GM21737 (cell line): Measurements from ENCODE around the gene CCAR1.
"Not testable (repeated sequence)": the region's sequence is repeated elsewhere in the genome, so short reads cannot be mapped to it uniquely, and the experiment has no call there.

Experiments used
- ATAC-seq: cut with Tn5 transposase; IDR thresholded peaks from one replicate; pipeline ENCODE4 v1.9.1; 2021; ENCODE audit warnings: mild to moderate bottlenecking, moderate library complexity; ENCODE audit not compliant: unreplicated experiment

The CCAR1 gene, protein sequence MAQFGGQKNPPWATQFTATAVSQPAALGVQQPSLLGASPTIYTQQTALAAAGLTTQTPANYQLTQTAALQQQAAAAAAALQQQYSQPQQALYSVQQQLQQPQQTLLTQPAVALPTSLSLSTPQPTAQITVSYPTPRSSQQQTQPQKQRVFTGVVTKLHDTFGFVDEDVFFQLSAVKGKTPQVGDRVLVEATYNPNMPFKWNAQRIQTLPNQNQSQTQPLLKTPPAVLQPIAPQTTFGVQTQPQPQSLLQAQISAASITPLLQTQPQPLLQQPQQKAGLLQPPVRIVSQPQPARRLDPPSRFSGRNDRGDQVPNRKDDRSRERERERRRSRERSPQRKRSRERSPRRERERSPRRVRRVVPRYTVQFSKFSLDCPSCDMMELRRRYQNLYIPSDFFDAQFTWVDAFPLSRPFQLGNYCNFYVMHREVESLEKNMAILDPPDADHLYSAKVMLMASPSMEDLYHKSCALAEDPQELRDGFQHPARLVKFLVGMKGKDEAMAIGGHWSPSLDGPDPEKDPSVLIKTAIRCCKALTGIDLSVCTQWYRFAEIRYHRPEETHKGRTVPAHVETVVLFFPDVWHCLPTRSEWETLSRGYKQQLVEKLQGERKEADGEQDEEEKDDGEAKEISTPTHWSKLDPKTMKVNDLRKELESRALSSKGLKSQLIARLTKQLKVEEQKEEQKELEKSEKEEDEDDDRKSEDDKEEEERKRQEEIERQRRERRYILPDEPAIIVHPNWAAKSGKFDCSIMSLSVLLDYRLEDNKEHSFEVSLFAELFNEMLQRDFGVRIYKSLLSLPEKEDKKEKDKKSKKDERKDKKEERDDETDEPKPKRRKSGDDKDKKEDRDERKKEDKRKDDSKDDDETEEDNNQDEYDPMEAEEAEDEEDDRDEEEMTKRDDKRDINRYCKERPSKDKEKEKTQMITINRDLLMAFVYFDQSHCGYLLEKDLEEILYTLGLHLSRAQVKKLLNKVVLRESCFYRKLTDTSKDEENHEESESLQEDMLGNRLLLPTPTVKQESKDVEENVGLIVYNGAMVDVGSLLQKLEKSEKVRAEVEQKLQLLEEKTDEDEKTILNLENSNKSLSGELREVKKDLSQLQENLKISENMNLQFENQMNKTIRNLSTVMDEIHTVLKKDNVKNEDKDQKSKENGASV

DNA sequence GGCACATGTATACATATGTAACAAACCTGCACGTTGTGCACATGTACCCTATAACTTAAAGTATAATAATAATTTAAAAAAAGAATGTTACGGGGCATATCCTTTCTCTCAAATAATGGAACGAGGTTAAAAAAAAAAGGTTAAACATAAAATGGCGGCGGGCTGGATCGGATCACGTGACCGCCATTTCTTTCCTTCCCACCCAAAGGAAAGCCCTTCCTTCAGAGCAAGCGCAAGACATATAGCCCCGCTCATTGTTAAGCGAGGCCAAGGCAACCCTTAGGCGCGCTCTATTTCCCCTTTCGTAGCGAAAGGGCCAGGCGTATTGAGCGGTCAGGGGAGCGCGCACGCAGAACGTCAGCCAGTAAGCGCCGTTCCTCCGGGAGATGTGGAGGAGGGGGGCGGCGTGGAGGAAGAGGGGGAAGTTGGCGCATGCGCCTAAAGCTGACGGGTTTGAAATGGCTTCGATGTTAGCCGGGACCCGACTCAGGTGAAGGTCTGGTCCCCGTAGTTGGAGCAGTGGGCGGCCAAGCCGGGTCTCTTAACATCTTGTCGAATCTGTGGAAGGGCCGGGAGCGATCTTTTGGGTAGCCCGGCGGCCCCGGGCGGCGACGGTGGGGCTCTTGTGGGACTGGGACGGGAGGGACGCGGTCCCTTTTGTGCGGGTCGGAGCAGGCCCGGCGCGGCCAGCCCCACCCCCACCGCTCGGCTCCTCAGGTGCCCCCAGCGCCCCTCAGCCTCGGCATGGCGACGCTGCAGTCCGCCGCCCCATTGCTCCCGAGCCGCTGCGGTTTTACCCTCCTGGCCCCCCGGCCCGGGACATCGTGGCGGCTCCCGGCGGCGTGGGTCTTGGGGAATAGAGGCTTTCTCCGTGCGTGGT lies at the start of gene CCAR1:
Gene CCAR1, plus strand, starts transcription at position 447 of the 880 bp plus-strand sequence. CDS start 1,266 bp downstream, outside the sequence.
- ATAC-seq, result peak; percentile 99

DNA sequence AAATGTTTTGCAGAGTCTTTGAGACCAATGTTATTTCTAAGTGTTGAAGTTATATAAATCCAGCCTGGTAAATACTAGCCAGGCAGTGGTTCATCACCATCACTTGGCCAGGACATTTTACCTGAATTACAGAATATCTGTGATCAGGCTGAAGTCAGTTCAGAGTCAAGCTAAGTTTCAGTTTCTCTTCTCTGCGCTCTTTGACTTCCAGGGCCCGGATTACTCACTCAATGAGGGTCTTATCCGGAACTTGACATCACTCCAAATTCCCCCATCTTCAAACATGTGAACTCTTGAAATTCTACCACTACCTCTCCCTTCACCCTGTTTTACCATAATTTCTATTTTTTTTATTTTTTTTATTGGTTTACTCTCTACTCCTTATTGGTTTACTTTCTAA lies 36.6 kb upstream of the CCAR1 start:
- no peak for ATAC-seq

DNA sequence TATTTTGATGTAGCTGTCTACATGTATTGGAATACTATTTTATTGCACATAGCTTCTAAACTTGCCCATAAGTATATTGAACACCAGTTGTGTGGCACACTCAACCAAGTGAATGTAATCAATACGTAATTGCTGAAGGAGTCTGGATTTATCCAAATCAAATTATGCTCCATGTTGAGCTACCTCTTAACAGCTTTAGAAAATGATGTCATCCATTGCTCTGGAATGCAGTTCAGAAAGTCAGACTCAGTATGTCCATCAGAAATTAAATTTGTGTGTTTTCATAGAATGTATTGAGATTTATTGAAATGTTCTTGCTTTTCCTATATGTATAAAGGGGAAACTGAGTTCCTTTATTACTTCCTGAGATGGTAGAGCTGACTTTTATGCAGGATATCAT lies 25.0 kb upstream of the CCAR1 start:
- no peak for ATAC-seq

DNA sequence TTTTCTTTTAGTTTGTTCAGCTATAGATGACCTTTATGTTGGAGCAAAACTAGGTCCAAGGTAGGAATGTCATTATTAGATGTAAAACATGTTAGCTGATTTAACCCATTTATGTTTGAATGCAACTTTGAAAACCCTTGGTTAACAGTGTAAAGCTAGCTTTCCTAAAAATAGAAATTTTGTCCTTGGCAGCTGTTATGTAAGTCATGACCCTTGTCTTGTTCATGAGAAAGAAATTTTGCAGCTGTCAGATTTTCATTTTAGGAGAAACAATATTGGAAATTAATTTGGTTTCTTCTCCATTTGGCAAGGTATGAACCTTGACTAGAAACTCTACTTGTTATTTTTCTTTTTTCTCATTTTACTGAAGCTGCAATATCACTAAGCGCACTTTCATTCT lies 23.9 kb upstream of the CCAR1 start:
- ATAC-seq, result no peak

DNA sequence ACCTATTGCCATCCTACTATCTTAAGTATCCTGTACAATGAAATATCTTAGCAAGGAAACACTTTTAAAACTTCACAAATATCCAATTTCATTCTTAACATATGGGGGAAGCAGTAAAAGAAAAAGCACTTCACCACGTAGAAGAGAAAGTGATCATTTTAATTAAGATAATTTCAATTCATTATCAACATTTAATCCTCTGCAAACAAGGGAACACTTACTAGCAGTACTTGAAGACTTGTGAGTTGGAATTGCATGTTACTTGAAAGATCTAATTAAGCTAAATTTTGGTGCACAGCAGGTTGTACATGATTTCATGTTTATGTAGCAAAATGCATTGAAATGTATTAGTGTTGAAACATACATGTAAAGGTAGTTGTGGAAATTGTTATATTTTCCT lies 20.8 kb upstream of the CCAR1 start:
- no peak for ATAC-seq

DNA sequence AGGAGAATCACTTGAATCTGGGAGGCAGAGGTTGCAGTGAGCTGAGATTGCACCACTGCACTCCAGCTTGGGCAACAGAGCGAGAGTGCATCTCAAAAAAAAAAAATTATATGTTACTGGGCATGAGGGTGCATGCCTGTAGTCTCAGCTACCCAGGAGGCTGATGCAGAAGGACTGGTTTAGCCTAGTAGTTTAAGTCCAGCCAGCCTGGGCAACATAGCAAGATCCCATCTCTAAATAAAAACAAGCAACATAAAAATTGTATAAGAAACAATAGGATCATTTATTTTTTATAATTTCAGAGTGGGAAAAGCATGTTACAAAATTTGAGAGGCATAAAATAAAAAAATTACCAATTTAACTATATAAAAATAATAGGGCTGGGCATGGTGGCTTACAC lies 15.5 kb upstream of the CCAR1 start:
- no peak for ATAC-seq

DNA sequence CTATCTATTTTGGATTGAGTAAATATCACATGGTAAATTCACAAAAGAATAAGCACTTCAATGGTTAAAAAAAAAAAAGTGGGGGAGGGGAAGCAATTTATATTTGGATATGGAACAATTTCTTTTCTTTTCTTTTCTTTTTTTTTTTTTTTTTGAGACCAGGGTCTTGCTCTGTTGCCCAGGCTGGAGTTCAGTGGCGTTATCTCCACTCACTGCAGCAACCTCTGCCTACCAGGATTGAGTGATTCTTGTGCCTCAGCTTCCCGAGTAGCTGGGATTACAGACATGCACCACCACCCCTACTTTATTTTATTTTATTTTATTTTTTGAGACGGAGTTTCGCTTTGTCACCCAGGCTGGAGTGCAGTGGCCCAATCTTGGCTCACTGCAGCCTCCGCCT lies 12.1 kb upstream of the CCAR1 start:
- not testable (repeated sequence) for ATAC-seq

DNA sequence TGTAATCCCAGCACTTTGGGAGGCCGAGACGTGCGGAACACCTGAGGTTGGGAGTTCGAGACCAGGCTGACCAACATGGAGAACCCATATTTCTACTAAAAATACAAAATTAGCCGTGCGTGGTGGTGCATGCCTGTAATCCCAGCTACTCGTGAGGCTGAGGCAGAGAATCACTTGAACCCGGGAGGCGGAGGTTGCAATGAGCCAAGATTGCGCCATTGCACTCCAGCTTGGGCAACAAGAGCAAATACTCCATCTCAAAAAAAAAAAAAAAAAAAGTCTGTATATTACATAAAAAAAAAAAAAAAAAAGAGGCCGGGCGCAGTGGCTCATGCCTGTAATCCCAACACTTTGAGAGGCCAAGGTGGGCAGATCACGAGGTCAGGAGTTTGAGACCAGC lies 8.0 kb upstream of the CCAR1 start:
- not testable (repeated sequence) for ATAC-seq

DNA sequence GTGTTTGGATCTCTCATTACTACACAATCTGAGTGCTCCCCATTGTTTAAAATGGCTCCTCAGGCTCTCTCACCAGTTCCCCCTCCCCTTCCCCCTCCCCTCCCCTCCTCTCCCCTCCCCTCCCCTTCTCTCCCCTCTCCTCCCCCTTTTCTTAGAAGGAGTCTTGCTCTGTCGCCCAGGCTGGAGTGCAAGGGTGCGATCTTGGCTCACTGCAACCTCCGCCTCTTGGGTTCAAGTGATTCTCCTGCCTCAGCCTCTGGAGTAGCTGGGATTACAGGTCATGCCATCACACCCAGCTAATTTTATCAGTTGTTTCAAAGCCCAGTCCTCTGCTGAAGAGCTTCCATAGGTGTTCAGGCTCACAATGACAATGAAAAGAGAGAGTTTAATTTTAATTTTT lies 3.6 kb upstream of the CCAR1 start:
- ATAC-seq, result no peak

DNA sequence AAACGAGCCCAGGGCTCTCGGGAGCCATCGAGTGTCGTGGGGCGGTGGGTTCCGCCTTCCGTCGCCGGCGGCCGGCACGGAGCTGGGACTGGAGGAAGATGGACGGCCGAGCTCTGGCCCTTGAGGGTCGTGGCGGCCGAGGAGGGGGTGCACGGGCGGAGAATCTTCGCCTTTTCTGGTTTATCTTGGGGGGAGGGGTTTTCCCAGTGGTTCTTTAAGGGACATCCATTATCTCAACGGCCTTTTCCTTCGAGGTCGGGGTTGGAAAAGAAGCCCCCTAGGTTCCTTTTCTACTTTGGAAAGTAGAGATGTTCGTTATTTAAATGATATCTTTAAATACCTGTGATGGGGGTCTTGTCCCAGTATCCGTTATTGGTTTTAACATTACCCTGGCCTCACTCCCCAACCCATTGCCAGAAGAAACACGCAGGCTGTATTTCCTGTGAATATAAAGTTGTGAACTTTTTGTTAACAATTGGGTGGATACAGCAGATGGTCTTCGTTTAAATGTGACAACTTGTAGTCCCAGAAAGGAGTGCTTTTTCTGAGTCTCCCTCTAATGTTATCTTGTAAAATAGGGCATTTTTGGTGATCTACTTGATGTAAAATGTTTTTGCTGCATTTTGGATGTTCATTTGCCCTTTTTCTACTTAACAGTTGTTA lies 765 bp downstream of the CCAR1 start:
- ATAC-seq, result no peak

DNA sequence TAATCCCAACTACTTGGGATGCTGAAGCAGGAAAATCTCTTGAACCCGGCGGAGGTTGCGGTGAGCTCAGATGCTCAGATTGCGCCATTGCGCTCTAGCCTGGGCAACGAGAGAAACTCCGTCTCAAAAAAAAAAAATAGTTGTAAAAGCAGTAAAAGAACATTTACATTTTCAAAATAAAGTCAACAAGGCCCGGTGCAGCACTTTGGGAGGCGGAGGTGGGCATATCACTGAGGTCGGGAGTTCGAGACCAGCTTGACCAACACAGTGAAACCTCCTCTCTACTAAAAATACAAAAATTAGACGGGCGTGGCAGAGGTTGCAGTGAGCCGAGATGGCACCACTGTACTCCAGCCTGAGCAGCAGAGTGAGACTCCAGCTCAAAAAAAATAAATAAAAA lies 4.0 kb downstream of the CCAR1 start:
- ATAC-seq, result no peak

DNA sequence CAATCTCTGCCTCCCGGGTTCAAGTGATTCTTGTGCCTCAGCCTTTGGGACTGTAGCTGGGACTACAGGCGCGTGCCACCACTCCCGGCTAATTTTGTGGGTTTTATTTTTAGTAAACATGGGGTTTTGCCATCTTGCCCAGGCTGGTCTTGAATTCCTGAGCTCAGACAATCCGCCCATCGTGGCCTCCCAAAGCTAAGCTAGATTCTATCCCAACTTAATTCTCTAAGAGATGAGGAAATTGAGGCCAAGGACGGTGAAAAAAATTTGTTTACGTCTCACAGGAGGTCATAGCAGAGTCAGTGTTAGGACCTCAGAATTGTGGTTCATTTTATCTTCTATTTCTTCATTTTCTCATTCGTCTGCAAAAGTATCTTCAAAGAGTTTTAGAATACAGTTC lies 6.1 kb downstream of the CCAR1 start:
- no peak for ATAC-seq

DNA sequence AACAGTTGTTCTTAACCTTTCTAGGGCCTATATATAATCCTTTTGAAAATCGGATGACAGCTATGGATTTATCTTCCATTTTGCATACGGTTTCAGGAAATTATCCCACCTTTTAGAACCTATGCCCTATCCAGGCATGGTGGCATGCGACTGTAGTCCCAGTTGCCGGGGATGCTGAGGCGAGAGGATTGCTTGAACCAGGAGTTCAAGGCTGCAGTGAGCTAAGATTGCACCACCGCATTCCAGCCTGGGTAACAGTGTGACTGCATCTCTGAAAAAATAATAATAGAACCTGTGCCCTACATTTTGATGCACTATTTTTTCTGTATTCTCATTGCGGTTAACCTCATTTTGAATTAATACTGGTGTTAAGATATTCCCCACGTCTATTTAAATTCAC lies 11.6 kb downstream of the CCAR1 start:
- no peak for ATAC-seq

DNA sequence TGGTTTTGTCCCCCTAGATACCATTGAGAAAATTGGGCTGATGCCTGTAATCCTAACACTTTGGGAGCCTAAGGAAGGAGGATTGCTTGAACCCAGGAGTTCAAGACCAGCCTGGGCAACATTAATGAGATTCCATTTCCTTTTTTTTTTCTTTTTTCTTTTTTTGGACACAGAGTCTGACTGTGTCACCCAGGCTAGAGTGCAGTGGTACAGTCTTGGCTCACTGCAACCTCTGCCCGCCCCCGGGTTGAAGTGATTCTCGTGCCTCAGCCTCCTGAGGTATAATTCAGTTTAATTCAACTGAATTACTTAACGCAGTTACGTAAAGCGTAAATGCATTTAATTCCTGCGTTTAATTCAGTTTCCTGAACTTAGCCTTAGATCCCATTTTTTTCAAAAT lies 13.3 kb downstream of the CCAR1 start:
- no peak for ATAC-seq

DNA sequence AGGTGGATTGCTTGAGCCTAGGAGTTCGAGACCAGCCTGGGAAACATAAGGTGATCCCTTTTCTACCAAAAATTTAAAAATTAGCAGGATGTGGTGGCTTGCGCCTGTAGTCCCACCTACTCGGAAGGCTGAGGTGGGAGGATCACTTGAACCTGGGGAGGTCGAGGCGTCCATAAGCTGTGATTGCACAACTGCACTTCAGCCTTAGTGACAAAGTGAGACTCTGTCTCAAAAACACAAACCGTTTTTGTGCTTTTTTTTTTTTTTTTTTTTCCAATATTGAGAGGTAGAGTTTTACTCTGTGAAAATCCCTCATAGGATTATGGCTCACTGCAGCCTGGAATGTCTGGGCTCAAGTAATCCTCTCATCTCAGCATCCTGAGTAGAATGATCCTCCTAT lies 14.1 kb downstream of the CCAR1 start:
- no peak for ATAC-seq

DNA sequence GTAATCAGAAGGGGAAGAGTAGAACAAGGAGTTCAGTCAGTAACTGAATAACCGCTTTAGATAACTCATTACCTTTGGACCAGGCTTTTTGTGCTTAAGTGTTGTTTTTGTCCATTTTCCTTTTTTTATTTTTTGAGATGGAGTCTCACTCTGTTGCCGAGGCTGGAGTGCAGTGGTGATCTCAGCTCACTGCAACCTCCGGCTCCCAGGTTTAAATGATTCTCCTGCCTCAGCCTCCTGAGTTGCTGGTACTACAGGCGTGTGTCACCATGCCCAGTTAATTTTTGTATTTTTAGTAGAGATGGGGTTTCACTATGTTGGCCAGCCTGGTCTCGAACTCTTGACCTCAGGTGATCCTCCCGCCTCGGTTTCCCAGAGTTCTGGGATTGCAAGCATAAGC lies 14.7 kb downstream of the CCAR1 start:
- ATAC-seq, result not testable (repeated sequence)

DNA sequence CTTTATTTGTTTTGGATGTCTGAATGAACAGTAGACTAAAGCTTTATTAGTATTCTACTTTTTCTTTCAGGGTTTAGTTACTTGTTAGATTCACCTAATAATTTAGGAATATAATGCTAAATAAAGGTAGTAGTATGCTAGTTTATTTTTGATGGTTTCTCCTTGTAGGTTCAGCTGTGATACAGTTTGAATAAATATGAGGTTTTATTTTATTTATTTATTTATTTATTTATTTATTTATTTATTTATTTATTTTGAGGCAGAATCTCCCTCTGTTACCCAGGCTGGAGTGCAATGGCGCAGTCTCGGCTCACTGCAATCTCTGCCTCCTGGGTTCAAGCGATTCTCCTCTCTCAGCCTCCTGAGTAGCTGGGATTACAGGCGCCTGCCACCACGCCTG lies 19.6 kb downstream of the CCAR1 start:
- not testable (repeated sequence) for ATAC-seq

DNA sequence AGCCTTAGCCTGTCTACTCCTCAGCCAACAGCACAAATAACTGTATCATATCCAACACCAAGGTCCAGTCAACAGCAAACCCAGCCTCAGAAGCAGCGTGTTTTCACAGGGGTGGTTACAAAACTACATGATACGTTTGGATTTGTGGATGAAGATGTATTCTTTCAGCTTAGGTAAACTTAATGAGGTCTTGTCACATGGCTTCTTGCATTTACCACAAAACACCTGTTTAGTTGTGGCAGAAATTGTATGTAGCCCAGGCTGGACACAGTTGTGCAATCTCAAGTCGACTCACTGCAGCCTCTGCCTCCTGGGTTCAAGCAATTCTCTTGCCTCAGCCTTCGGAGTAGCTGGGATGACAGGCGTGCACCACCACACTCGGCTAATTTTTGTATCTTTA lies 21.4 kb downstream of the CCAR1 start:
- no peak for ATAC-seq

DNA sequence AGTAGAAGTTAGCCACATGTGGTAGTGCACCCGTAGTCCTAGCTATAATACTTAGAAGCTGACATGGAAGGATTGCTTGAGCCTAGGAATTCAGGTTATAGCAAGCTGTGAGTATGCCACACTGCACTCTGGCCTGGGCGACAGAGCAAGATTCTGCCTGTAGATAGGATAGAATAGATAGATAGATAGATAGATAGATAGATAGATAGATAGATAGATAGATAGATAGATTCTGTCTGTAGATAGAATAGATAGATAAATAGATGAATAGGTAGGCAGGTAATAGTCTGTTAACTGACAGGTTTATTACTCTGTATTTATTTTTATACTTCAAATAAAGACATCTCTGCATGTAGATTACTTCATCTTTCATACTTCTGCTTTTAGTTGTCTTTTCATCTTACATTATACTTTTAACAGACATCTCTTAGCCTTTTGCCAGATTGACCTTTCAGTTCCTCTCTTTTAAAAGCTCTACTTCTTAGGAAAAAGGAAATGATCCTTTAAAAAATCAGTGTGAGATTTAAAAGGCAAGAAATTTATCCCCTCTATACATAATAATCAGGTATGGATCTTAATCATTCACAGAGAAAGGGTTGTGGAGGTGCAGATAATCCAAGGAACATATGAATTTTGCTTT lies 31.8 kb downstream of the CCAR1 start:
- no peak for ATAC-seq

DNA sequence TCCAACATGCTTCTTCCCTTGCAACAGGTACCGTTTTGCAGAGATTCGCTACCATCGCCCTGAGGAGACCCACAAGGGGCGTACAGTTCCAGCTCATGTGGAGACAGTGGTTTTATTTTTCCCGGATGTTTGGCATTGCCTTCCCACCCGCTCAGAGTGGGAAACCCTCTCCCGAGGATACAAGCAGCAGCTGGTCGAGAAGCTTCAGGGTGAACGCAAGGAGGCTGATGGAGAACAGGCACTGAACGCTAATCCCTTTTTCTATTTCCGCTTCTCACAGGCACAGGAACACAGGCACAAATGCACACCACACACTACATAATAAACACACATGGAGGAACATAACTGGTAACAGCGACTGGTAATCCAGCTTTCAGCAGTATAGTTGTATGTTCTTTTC lies 35.2 kb downstream of the CCAR1 start:
- ATAC-seq, result no peak
